ENCODE measurements around the gene ZNF532. TPM values are rescaled to one million over a fixed set of nuclear protein-coding genes. Genes with fewer than 3 reads are reported as not detected.

ZNF532 gene
- total RNA-seq, 4 donors from 2014 or later, result 54.7 to 124 (median 91.2) TPM

DNA sequence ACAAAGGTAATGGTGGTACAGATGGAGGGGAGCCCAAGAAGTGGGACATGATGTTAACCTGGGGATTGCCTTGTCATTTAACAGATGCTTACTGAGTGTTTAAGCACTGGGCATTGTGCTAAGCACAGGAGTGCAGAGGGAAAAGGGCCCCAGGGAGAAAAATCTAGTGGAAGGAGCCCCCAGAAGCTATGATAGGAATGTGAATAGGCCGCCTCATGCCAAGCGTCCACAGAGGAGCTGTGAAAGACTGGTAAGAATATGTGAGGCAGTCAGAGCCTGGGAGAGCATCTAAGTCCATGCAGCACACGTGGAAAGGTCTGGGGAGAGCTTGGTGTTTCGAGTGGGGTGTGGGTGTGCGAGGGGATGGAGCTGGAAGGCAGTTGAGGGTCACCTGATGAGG is 5.5 kb downstream of the ZNF532 start:
- ATAC-seq, result no peak
- TF ChIP-seq, protein P1, sequence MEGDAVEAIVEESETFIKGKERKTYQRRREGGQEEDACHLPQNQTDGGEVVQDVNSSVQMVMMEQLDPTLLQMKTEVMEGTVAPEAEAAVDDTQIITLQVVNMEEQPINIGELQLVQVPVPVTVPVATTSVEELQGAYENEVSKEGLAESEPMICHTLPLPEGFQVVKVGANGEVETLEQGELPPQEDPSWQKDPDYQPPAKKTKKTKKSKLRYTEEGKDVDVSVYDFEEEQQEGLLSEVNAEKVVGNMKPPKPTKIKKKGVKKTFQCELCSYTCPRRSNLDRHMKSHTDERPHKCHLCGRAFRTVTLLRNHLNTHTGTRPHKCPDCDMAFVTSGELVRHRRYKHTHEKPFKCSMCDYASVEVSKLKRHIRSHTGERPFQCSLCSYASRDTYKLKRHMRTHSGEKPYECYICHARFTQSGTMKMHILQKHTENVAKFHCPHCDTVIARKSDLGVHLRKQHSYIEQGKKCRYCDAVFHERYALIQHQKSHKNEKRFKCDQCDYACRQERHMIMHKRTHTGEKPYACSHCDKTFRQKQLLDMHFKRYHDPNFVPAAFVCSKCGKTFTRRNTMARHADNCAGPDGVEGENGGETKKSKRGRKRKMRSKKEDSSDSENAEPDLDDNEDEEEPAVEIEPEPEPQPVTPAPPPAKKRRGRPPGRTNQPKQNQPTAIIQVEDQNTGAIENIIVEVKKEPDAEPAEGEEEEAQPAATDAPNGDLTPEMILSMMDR (IDR thresholded peaks at IDR 0.05 in 4 of 5, conservative IDR thresholded peaks at IDR 0.05 in 1 of 5), result no peak
- TF ChIP-seq POLR2A (IDR thresholded peaks at IDR 0.05), result no peak
- in situ Hi-C loops (cut with MboI; ENCODE audit: low sequenced_read_pairs in 4 of 4), result no loop called here
- Histone ChIP-seq H3K4me3 (no peak overlapping the region), H3K9me3 (no peaks in the 10 kb centered on the region), H3K36me3 (peaks cover 0 to 31% of the 10 kb centered on the region in 2 donors), H3K27ac (peak overlapping the region in 2 of 4 donors; percentile 49 to 69), H3K27me3 (no peaks in the 10 kb centered on the region), H3K4me1 (peaks cover 65 to 73% of the 10 kb centered on the region in 2 donors)
- no peak for DNase-seq
- intact Hi-C loops (cut with DNase I; ENCODE audit: low total_unique reads), result no loop called here

DNA sequence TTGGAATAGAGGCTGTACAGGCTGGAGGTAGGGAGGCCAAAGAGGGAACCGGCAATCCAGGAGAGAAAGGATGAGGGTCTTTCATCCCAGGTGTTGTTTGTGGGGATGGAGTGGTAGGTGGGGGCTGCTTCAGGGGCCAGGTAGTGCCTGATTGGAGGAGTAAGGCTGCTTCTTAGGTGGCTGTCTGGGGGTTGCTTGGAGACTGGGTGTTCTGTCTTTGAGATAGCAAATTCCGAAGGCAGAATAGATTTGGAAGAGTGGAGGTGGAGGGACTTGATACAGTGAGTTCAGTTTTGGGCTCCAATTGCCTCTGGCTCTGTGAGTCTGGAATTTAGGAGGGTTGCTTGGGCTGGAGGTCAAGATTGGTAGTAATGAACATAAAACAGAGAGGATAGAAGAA is 5.9 kb downstream of the ZNF532 start:
- peaks cover 0 to 28% of the 10 kb centered on the region in 2 donors for H3K36me3 ChIP-seq
- DNase-seq, result no peak
- intact Hi-C loops (cut with DNase I; ENCODE audit: low total_unique reads), result no loop called here
- no peak for ATAC-seq
- no peaks in the 10 kb centered on the region for H3K9me3 ChIP-seq
- in situ Hi-C loops (cut with MboI; ENCODE audit: low sequenced_read_pairs in 4 of 4), result no loop called here
- no peak overlapping the region for H3K4me3 ChIP-seq
- H3K4me1 ChIP-seq, result peaks cover 60 to 68% of the 10 kb centered on the region in 2 donors
- H3K27me3 ChIP-seq, result no peaks in the 10 kb centered on the region
- H3K27ac ChIP-seq, result peak overlapping the region in 3 of 4 donors; percentile 49 to 69 (median 54)
- TF ChIP-seq, protein P1 (IDR thresholded peaks at IDR 0.05 in 4 of 5, conservative IDR thresholded peaks at IDR 0.05 in 1 of 5), result no peak
- no peak for TF ChIP-seq POLR2A (IDR thresholded peaks at IDR 0.05)

GRCh38 chr18:58871514-58872420 is 7.1 kb downstream of the ZNF532 start:
- H3K9me3 ChIP-seq, result no peaks in the 10 kb centered on the region
- intact Hi-C loops (cut with DNase I; ENCODE audit: low total_unique reads), result no loop called here

GRCh38 chr18:58878640-58879039 is 14.0 kb downstream of the ZNF532 start:
- ATAC-seq (no peak), DNase-seq (no peak)
- Histone ChIP-seq H3K4me1 (peaks cover 22 to 35% of the 10 kb centered on the region in 2 donors), H3K4me3 (no peak overlapping the region), H3K9me3 (no peaks in the 10 kb centered on the region), H3K27ac (peak overlapping the region in 1 of 4 donors; percentile 49), H3K27me3 (no peaks in the 10 kb centered on the region), H3K36me3 (peaks cover 0 to 27% of the 10 kb centered on the region in 2 donors)
- TF ChIP-seq, protein P1 (IDR thresholded peaks at IDR 0.05 in 4 of 5, conservative IDR thresholded peaks at IDR 0.05 in 1 of 5), result no peak
- no peak for TF ChIP-seq POLR2A (IDR thresholded peaks at IDR 0.05)
- intact Hi-C loops (cut with DNase I; ENCODE audit: low total_unique reads), result no loop called here
- in situ Hi-C loops (cut with MboI; ENCODE audit: low sequenced_read_pairs in 4 of 4), result no loop called here

More at GRCh38 chr18:58871514-58872420, 7.1 kb downstream of the ZNF532 start:
- ATAC-seq (no peak), DNase-seq (no peak)
- H3K4me1 ChIP-seq, result peaks cover 50 to 56% of the 10 kb centered on the region in 2 donors
- H3K4me3 ChIP-seq, result no peak overlapping the region
- H3K27ac ChIP-seq, result peak overlapping the region; percentile 18 to 69 (median 52)
- in situ Hi-C loops (cut with MboI; ENCODE audit: low sequenced_read_pairs in 4 of 4), result no loop called here
- H3K36me3 ChIP-seq, result peaks cover 0 to 24% of the 10 kb centered on the region in 2 donors
- no peaks in the 10 kb centered on the region for H3K27me3 ChIP-seq
- TF ChIP-seq, protein P1 (IDR thresholded peaks at IDR 0.05 in 4 of 5, conservative IDR thresholded peaks at IDR 0.05 in 1 of 5), result no peak
- no peak for TF ChIP-seq POLR2A (IDR thresholded peaks at IDR 0.05)

Measured in gastrocnemius medialis (tissue), 4 donors.